ENCODE measurements around the gene SVOP. TPM values are rescaled to one million over a fixed set of nuclear protein-coding genes. Genes with fewer than 3 reads are reported as not detected.
A peak's percentile ranks its signal among the peaks of the same experiment; 100 is the strongest.
"Not testable (repeated sequence)": the region's sequence is repeated elsewhere in the genome, so short reads cannot be mapped to it uniquely, and the experiment has no call there.

Gene SVOP
- total and polyA plus RNA-seq, 4 donors = 8.7 to 33.5 (median 29.5) TPM

- H3K4me1 ChIP-seq (ENCODE audit: control insufficient read depth, insufficient read depth, low read length) = peaks cover 7% of the 10 kb centered on the region
- H3K36me3 ChIP-seq (ENCODE audit: control insufficient read depth, insufficient read depth, low read length) = no peaks in the 10 kb centered on the region
- no peak for DNase-seq (ENCODE audit: low read depth in 4 of 6, low spot score in 6 of 6)
- WGBS (ENCODE audit: insufficient coverage) = 80% methylated on average over 3 of the region's 3 CpGs
- H3K27me3 ChIP-seq (ENCODE audit: control insufficient read depth, insufficient read depth, low read length) = no peaks in the 10 kb centered on the region
- H3K4me3 ChIP-seq (ENCODE audit: low read depth, low read length) = no peak overlapping the region
- no peaks in the 10 kb centered on the region for H3K9me3 ChIP-seq (ENCODE audit: control insufficient read depth, insufficient read depth, low read length)
- no peak overlapping the region for H3K27ac ChIP-seq (ENCODE audit: low read depth, low read length)
These were observed 138.9 kb downstream of the SVOP start for GRCh38 chr12:108881953-108882352.

- Histone ChIP-seq H3K36me3 (ENCODE audit: control insufficient read depth, insufficient read depth, low read length) (no peaks in the 10 kb centered on the region), H3K4me1 (ENCODE audit: control insufficient read depth, insufficient read depth, low read length) (peaks cover 7% of the 10 kb centered on the region), H3K27ac (ENCODE audit: low read depth, low read length) (no peak within 1 kb of the TSS), H3K27me3 (ENCODE audit: control insufficient read depth, insufficient read depth, low read length) (no peaks in the 10 kb centered on the region), H3K9me3 (ENCODE audit: control insufficient read depth, insufficient read depth, low read length) (no peaks in the 10 kb centered on the region), H3K4me3 (ENCODE audit: low read depth, low read length) (no peak within 1 kb of the TSS)
- WGBS (ENCODE audit: insufficient coverage) = 64% methylated on average over 15 of the region's 16 CpGs
- peak in 1 of 6 donors; percentile 17 for DNase-seq (ENCODE audit: low read depth in 4 of 6, low spot score in 6 of 6)
These were observed 141.1 kb downstream of the SVOP start, which contains the start of gene DAO for GRCh38 chr12:108879615-108880254. Gene DAO, plus strand, starts transcription at chr12:108880092. Its CDS starts 4,915 bp downstream, at chr12:108885007.

DNA sequence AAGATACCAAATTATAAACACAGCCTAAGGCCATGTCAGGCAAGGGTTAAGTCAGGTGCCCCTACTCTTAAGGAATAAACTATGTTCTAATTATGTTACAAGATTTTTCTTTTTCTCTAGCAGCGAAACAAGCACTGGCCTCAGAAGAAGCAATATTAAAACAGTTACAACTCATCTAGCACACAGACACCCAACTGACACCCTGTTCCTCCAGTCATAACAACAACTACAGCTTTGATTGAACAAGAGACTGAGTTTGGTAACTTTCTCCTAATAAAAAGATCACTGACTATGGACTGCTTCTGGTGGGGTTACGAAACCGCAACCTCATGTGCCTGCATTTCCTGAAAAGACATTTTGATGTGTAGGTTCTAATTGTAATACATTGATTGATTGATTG, 144.3 kb downstream of the SVOP start:
- Histone ChIP-seq H3K36me3 (ENCODE audit: control insufficient read depth, insufficient read depth, low read length) (no peaks in the 10 kb centered on the region), H3K4me1 (ENCODE audit: control insufficient read depth, insufficient read depth, low read length) (peaks cover 7% of the 10 kb centered on the region), H3K27ac (ENCODE audit: low read depth, low read length) (no peak overlapping the region), H3K27me3 (ENCODE audit: control insufficient read depth, insufficient read depth, low read length) (no peaks in the 10 kb centered on the region), H3K4me3 (ENCODE audit: low read depth, low read length) (no peak overlapping the region), H3K9me3 (ENCODE audit: control insufficient read depth, insufficient read depth, low read length) (no peaks in the 10 kb centered on the region)
- DNase-seq (ENCODE audit: low read depth in 4 of 6, low spot score in 6 of 6) = no peak
- WGBS (ENCODE audit: insufficient coverage) = 100% methylated on average over 1 of the region's 3 CpGs

DNA sequence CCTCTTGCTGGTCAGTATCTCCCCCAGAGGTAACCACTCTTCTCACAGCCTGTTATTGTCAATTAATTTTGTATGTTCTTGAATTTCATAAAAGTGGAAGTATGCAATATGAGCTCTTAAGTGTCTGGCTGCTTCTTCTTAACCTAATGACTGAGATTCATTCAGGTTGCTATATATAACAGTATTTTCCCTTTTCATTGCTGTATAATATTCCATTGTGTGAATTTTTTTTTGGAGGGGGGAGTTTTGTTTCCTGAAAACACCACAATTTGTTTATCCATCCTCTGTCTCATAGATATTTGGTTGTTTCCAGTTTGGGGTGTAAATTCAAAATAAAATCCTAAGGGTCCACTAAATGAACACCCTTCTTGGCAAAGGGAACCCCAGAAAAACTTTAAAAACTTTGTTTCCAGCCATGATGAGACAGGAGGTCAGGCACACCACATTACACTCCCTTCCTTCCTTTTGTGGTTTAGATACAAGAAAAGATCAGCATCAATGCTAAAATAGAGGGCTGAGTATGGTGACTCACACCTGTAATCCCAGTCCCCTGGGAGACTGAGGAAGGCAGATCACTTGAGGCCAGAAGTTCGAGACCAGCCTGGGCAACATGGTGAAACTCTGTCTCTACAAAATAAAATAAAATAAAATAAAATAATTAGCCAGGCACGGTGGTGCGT, 145.0 kb downstream of the SVOP start:
- H3K4me3 ChIP-seq (ENCODE audit: low read depth, low read length) = no peak overlapping the region
- H3K36me3 ChIP-seq (ENCODE audit: control insufficient read depth, insufficient read depth, low read length) = no peaks in the 10 kb centered on the region
- DNase-seq (ENCODE audit: low read depth in 4 of 6, low spot score in 6 of 6) = no peak
- H3K27ac ChIP-seq (ENCODE audit: low read depth, low read length) = no peak overlapping the region
- H3K27me3 ChIP-seq (ENCODE audit: control insufficient read depth, insufficient read depth, low read length) = no peaks in the 10 kb centered on the region
- WGBS (ENCODE audit: insufficient coverage) = no CpG with 5 or more reads among the region's 3 CpGs
- no peaks in the 10 kb centered on the region for H3K9me3 ChIP-seq (ENCODE audit: control insufficient read depth, insufficient read depth, low read length)
- H3K4me1 ChIP-seq (ENCODE audit: control insufficient read depth, insufficient read depth, low read length) = peaks cover 7% of the 10 kb centered on the region

DNA sequence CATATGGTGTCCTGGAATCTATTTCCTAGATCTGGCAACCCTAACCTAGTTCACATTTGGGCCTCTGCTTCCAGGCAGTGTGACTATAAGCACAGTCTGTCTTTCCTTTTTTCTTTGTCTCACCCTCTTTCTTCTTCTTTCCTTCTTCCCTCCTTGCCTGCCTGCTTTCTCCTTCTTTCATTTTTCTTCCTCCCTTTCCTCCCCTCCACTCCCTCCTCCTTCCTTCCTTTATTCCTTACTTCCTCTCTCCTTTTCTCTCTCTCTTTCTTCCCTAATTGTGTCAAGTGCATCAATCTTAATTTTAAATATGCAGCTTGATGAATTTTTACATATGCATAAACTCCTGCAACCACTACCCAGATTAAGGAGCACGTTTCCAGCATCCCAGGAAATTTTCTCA, 145.6 kb downstream of the SVOP start:
- Histone ChIP-seq H3K27me3 (ENCODE audit: control insufficient read depth, insufficient read depth, low read length) (no peaks in the 10 kb centered on the region), H3K36me3 (ENCODE audit: control insufficient read depth, insufficient read depth, low read length) (no peaks in the 10 kb centered on the region), H3K9me3 (ENCODE audit: control insufficient read depth, insufficient read depth, low read length) (no peaks in the 10 kb centered on the region), H3K27ac (ENCODE audit: low read depth, low read length) (no peak overlapping the region), H3K4me3 (ENCODE audit: low read depth, low read length) (no peak overlapping the region), H3K4me1 (ENCODE audit: control insufficient read depth, insufficient read depth, low read length) (peaks cover 7% of the 10 kb centered on the region)
- no peak for DNase-seq (ENCODE audit: low read depth in 4 of 6, low spot score in 6 of 6)
- WGBS (ENCODE audit: insufficient coverage) = no CpG with 5 or more reads among the region's 1 CpG

- no peak overlapping the region for H3K27ac ChIP-seq (ENCODE audit: low read depth, low read length)
- no peaks in the 10 kb centered on the region for H3K4me1 ChIP-seq (ENCODE audit: control insufficient read depth, insufficient read depth, low read length)
- no peak overlapping the region for H3K4me3 ChIP-seq (ENCODE audit: low read depth, low read length)
- no peaks in the 10 kb centered on the region for H3K36me3 ChIP-seq (ENCODE audit: control insufficient read depth, insufficient read depth, low read length)
- no peak for DNase-seq (ENCODE audit: low read depth in 4 of 6, low spot score in 6 of 6)
- H3K27me3 ChIP-seq (ENCODE audit: control insufficient read depth, insufficient read depth, low read length) = no peaks in the 10 kb centered on the region
- no peaks in the 10 kb centered on the region for H3K9me3 ChIP-seq (ENCODE audit: control insufficient read depth, insufficient read depth, low read length)
- WGBS (ENCODE audit: insufficient coverage) = no CpG with 5 or more reads among the region's 4 CpGs
These were observed 152.1 kb downstream of the SVOP start for GRCh38 chr12:108868781-108869180.

- WGBS (ENCODE audit: insufficient coverage) = 97% methylated on average over 6 of the region's 10 CpGs
- not testable (repeated sequence) for DNase-seq (ENCODE audit: low read depth in 4 of 6, low spot score in 6 of 6); H3K4me3 ChIP-seq (ENCODE audit: low read depth, low read length); H3K27ac ChIP-seq (ENCODE audit: low read depth, low read length); H3K36me3 ChIP-seq (ENCODE audit: control insufficient read depth, insufficient read depth, low read length); H3K4me1 ChIP-seq (ENCODE audit: control insufficient read depth, insufficient read depth, low read length); H3K9me3 ChIP-seq (ENCODE audit: control insufficient read depth, insufficient read depth, low read length); H3K27me3 ChIP-seq (ENCODE audit: control insufficient read depth, insufficient read depth, low read length)
These were observed 154.8 kb downstream of the SVOP start for GRCh38 chr12:108866083-108866482.

- H3K9me3 ChIP-seq (ENCODE audit: control insufficient read depth, insufficient read depth, low read length) = no peaks in the 10 kb centered on the region
- no peak overlapping the region for H3K4me3 ChIP-seq (ENCODE audit: low read depth, low read length)
- no peaks in the 10 kb centered on the region for H3K4me1 ChIP-seq (ENCODE audit: control insufficient read depth, insufficient read depth, low read length)
- no peak overlapping the region for H3K27ac ChIP-seq (ENCODE audit: low read depth, low read length)
- H3K27me3 ChIP-seq (ENCODE audit: control insufficient read depth, insufficient read depth, low read length) = no peaks in the 10 kb centered on the region
- no peak for DNase-seq (ENCODE audit: low read depth in 4 of 6, low spot score in 6 of 6)
- no peaks in the 10 kb centered on the region for H3K36me3 ChIP-seq (ENCODE audit: control insufficient read depth, insufficient read depth, low read length)
- 90% methylated on average over 2 of the region's 4 CpGs for WGBS (ENCODE audit: insufficient coverage)
These were observed 155.7 kb downstream of the SVOP start for GRCh38 chr12:108865169-108865568.

GRCh38 chr12:108862588-108862959, 158.3 kb downstream of the SVOP start:
- WGBS (ENCODE audit: insufficient coverage) = 100% methylated on average over 1 of the region's 3 CpGs
- Histone ChIP-seq H3K4me3 (ENCODE audit: low read depth, low read length) (no peak overlapping the region), H3K9me3 (ENCODE audit: control insufficient read depth, insufficient read depth, low read length) (no peaks in the 10 kb centered on the region), H3K36me3 (ENCODE audit: control insufficient read depth, insufficient read depth, low read length) (no peaks in the 10 kb centered on the region), H3K27ac (ENCODE audit: low read depth, low read length) (no peak overlapping the region), H3K4me1 (ENCODE audit: control insufficient read depth, insufficient read depth, low read length) (peaks cover 13% of the 10 kb centered on the region), H3K27me3 (ENCODE audit: control insufficient read depth, insufficient read depth, low read length) (peaks cover 5% of the 10 kb centered on the region)
- no peak for DNase-seq (ENCODE audit: low read depth in 4 of 6, low spot score in 6 of 6)
